Mucosa of gallbladder (tissue), 1 donor: Measurements from ENCODE around the gene SPEF2. TPM values are rescaled to one million over a fixed set of nuclear protein-coding genes. Genes with fewer than 3 reads are reported as not detected.
"Not testable (repeated sequence)": the region's sequence is repeated elsewhere in the genome, so short reads cannot be mapped to it uniquely, and the experiment has no call there.

Experiments used
- DNase-seq: peaks from one replicate; pipeline ENCODE4 v3.0.0-alpha.2; 2020; ENCODE audit warnings: low spot score
- total RNA-seq: library from RNA; stranded (reverse); gene quantifications from one replicate; pipeline ENCODE4 v1.2.1, GENCODE V29; 2021
- donor health status: DM: no; HTN: no; CAD: no.

The SPEF2 gene
- total RNA-seq, 1 donor from 2014 or later = 11.5 TPM

DNA sequence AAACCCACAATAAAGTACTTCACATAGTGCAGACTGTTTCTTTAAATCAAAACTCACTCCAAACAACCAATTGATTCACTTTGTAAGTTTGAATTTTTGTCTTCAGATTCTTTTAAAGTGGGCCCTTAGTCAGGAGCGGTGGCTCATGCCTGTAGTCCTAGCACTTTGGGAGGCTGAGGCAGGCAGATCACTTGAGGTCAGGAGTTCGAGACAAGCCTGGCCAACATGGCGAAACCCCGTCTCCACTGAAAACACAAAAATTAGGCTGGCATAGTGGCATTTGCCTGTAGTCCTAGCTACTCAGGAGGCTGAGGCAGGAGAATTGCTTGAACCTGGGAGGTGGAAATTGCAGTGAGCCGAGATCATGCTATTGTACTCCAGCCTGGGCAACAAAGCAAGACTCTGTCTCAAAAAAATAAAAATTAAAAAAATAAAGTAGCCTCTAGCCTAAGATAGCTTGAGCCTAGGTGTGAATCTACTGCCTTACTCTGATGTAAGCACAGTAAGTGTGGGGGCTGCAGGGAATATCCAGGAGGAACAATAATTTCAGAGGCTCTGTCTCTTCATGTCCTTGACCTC is 238.6 kb downstream of the SPEF2 start:
- DNase-seq = not testable (repeated sequence)

DNA sequence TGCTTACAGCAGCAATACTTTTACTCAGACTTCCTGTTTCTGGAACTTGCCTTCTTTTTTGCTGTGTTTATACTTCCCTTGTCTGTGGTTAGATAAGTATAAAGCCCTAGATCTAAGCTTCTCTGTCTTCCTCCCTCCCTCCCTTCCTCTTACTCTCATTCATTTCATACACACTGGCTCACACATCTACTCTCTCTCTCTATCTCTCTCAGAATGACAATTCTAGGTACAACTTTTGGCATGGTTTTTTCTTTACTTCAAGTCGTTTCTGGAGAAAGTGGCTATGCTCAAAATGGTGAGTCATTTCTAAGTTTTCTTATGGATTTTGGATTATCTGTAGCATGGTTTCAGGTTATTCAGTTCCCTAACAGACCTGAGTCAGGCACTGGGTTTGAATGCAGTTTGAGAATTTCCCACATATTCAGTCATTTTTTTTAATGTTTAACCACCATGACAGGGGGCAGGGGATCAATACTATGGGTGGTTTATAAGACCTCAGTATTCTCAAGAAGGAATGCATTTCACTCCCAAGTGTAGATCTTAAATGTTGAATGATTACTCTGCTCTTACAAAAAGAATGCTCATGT is 239.2 kb downstream of the SPEF2 start, which contains the start of gene IL7R:
Gene IL7R (plus strand): TSS at position 127 of the 587 bp plus-strand sequence. CDS start 87 bp downstream, at position 214.
- DNase-seq = no peak

DNA sequence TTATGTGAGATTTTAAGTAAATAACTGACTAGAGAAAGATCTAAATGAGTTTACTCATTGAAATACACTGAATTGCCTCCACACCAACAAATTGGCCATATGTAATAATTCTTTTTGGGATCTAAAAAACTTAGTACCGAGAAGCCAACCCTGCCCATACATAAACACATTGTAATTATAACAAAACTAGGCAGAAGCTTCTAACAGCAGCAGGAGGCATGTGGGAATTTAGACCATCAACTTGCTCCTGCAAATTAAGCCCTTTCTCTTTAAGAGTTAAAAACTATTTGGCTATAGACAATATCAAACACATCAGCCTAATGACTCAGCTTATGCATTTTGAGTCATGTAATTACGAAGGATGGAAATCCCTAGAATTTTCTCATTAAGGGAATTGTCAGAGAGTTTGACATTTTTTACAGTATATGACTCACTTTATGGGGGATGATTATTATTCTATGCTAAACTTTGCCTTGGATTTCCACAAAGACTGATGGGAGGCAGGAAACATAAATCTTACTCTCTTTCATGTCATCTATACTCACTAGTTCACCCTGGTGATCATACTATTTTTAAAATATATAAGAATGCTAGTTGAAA is 240.0 kb downstream of the SPEF2 start:
- no peak for DNase-seq

DNA sequence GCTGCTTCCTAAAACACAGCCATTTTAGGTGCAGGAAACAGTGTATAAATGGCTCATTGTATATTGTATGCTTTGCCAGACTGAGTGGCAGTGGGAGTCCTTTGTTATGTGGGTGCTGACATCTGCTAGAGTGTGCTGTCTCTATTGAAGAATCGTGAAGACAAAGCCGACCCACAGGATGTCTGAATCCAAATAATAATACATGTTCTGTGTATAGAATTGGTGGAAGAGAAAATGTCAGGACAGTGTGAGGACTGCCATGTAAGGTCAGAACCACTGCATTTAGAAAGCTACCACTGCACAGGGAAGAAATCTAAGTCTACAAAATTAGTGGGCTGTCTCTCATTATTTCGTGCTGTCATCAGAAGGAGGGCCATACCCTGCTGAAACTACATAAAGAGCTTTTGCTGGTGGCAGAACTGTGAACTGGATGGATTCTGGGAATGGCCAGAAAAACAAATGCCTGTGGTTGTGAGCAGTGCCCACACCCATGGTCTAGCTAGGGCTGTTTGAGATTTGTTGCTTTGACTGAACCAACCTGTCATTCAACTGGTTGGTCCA is 241.5 kb downstream of the SPEF2 start:
- DNase-seq = no peak

DNA sequence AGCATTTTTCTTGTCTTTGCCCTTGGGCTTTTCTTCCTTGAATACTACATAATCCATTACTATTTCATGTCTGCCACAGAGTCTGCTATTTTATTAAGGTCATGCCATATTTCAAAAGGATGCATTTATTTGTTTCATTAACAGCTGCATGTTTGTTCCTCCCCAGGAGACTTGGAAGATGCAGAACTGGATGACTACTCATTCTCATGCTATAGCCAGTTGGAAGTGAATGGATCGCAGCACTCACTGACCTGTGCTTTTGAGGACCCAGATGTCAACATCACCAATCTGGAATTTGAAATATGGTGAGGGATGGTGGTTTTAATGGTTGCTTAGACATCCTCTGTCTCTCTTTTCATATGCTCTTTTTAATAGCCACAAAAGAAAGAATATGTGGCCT is 243.0 kb downstream of the SPEF2 start:
- no peak for DNase-seq

DNA sequence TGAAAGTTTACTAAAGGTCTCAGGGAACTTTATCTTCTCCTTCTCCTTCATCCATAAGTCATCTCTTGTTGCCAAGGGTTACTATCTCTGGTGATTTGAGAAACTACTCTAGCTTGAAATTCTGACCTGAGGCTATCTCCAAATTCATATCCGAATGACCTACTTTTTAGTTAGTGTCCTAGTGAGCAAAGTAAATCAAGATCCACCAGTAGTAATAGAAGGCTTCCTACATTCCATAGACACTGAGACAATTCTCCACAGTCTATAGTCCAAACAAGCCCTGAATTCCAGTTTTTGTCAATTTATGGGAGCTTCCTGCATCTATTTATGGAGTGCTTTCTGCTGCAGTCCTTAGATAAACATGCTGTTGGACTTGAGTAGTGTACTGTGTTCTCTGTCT is 244.1 kb downstream of the SPEF2 start:
- DNase-seq = no peak

DNA sequence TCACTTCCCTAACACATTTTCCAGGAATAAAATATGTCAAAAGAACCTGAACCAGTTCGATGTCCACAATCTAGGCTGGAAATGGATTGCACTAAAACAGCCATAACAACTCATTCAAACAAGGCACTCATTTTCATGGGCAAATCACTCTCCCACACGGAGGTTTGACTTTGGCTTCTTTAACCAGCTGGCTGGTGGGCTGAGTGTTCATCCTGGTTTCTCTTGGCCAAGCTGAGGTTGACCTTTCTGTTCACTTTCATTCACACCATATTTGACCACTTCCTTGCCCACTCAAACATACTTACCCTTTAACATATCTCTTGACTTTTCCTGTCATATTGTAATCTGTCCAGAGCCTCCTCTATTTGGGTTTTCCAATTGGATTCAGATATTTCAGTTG is 244.5 kb downstream of the SPEF2 start:
- DNase-seq = no peak

DNA sequence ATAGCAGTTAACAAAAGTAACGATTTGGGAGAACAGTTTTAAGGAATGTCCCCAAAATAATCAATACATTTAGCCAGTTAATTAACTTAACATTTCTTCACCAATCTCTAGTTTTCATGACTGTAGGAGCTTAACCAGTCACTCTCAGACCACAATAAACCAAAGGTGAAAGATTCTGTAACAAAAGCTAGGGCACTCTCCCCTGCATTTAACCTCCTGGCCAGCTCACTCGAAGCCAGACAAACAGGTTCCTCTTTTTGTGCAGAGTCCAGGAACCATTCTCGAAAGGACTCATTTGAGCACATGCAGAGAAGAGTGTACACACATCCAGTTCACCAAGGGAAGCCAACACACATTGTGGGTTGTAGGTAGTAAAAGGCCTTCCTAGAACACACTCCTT is 245.5 kb downstream of the SPEF2 start:
- DNase-seq = no peak

Other genes starting within 250 kb of the SPEF2 start
- gene IL7R, start 239.0 kb downstream of the SPEF2 start, total RNA-seq = 34.0 TPM